ENCODE results near the gene FERMT2. TPM values are rescaled to one million over a fixed set of nuclear protein-coding genes. Genes with fewer than 3 reads are reported as not detected.
A peak's percentile ranks its signal among the peaks of the same experiment; 100 is the strongest.

FERMT2 gene
- total RNA-seq, 1 experiment from 2014 or later = 33.3 TPM

GRCh38 chr14:52960627-52961026 lies 9.8 kb upstream of the FERMT2 start:
- no peaks in the 10 kb centered on the region for H3K27me3 ChIP-seq (ENCODE audit: control insufficient read depth, insufficient read depth, low read length)
- no peaks in the 10 kb centered on the region for H3K4me1 ChIP-seq (ENCODE audit: control insufficient read depth, insufficient read depth, low read length)
- peak; percentile 71; the same call in 1 of the 2 replicates for ATAC-seq
- no peak overlapping the region for H3K4me3 ChIP-seq (ENCODE audit: low read depth in 2 of 2, low read length in 2 of 2)
- DNase-seq (ENCODE audit: low read depth, low spot score) = no peak
- intact Hi-C loops (cut with micrococcal nuclease; ENCODE audit: unreplicated experiment) (loop anchor here (5.0 kb wide), 1 partner anchor 133 kb away; no protein-coding TSS in a partner anchor), in situ Hi-C loops (cut with HindIII; ENCODE audit: low pct_unique_long_range_greater_than_20kb, low sequenced_read_pairs) (no loop called here)
- H3K36me3 ChIP-seq (ENCODE audit: control insufficient read depth, insufficient read depth, low read length) = no peaks in the 10 kb centered on the region
- TF ChIP-seq SIN3A (IDR thresholded peaks at IDR 0.05; ENCODE audit: borderline replicate concordance, insufficient read depth, low read depth, low read length) (no peak), CTCF (IDR thresholded peaks at IDR 0.05) (no peak), REST (IDR thresholded peaks at IDR 0.05; ENCODE audit: insufficient read depth in 1 of 2, low read depth in 2 of 2, low read length in 1 of 2) (no peak), TCF7L2 (IDR thresholded peaks at IDR 0.05; ENCODE audit: low read depth, low read length) (no peak), POLR2AphosphoS5 (IDR thresholded peaks at IDR 0.05; ENCODE audit: low read depth, low read length) (no peak)
- no peak overlapping the region for H3K27ac ChIP-seq (ENCODE audit: low read length)
- ChIA-PET CTCF (interaction anchor here (0.6 to 0.8 kb wide), 8 partner anchors 54 to 238 kb away, joined by 3 to 10 read pairs (median 4); no protein-coding TSS in a partner anchor), POLR2A (interaction anchor here (0.6 kb wide), 1 partner anchor 34 kb away, joined by 4 read pairs; no protein-coding TSS in a partner anchor)
- H3K9me3 ChIP-seq (ENCODE audit: control insufficient read depth, insufficient read depth, low read depth, low read length) = no peaks in the 10 kb centered on the region
- no TSS peak for BruUV-seq (replicated peaks)

- Histone ChIP-seq H3K4me1 (ENCODE audit: control insufficient read depth, insufficient read depth, low read length) (no peaks in the 10 kb centered on the region; the same call in 1 of the 2 replicates), H3K9me3 (ENCODE audit: control insufficient read depth, insufficient read depth, low read depth, low read length) (no peaks in the 10 kb centered on the region), H3K36me3 (ENCODE audit: control insufficient read depth, insufficient read depth, low read length) (no peaks in the 10 kb centered on the region), H3K4me3 (ENCODE audit: low read depth in 2 of 2, low read length in 2 of 2) (no peak overlapping the region), H3K27me3 (ENCODE audit: control insufficient read depth, insufficient read depth, low read length) (no peaks in the 10 kb centered on the region), H3K27ac (ENCODE audit: low read length) (peak overlapping the region; percentile 7; the same call in 1 of the 2 replicates)
- TF ChIP-seq POLR2AphosphoS5 (IDR thresholded peaks at IDR 0.05; ENCODE audit: low read depth, low read length) (no peak), REST (IDR thresholded peaks at IDR 0.05; ENCODE audit: insufficient read depth in 1 of 2, low read depth in 2 of 2, low read length in 1 of 2) (no peak), CTCF (IDR thresholded peaks at IDR 0.05) (no peak), SIN3A (IDR thresholded peaks at IDR 0.05; ENCODE audit: borderline replicate concordance, insufficient read depth, low read depth, low read length) (no peak), TCF7L2 (IDR thresholded peaks at IDR 0.05; ENCODE audit: low read depth, low read length) (no peak)
- DNase-seq (ENCODE audit: low read depth, low spot score) (no peak), ATAC-seq (no peak)
- no TSS peak for BruUV-seq (replicated peaks)
- ChIA-PET CTCF (no interaction called here), POLR2A (no interaction called here)
- in situ Hi-C loops (cut with HindIII; ENCODE audit: low pct_unique_long_range_greater_than_20kb, low sequenced_read_pairs) = no loop called here
- intact Hi-C loops (cut with micrococcal nuclease; ENCODE audit: unreplicated experiment) = no loop called here
Measured at GRCh38 chr14:52954346-52955214, 3.7 kb upstream of the FERMT2 start.
